Measurements from ENCODE around the gene LRP10. TPM values are rescaled to one million over a fixed set of nuclear protein-coding genes. Genes with fewer than 3 reads are reported as not detected.

LRP10 gene
- polyA plus RNA-seq, 1 experiment = 87.8 TPM

DNA sequence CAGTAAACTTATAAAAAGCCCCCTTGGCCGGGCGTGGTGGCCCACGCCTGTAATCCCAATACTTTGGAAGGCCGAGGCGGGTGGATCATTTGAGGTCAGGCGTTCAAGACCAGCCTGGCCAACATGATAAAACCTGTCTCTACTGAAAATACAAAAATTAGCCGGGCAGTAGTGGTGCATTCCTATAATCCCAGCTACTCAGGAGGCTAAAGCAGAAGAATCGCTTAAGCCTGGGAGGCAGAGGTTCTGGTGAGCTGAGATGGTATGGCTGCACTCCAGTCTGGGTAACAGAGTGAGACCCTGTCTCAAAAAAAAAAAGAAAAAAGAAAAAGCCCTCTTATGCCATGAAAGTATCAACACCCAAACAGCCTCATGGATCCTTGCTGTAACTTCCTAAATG is 54.0 kb downstream of the LRP10 start:
- ChIA-PET CTCF (no interaction called here), POLR2A (no interaction called here)
- DNase-seq (ENCODE audit: low read depth, low spot score) = no peak
- H3K27me3 ChIP-seq (ENCODE audit: control insufficient read depth, insufficient read depth, low read length) = no peaks in the 10 kb centered on the region
- TF ChIP-seq CTCF (IDR thresholded peaks at IDR 0.05; ENCODE audit: low read depth, low read length) = no peak
- no peak overlapping the region for H3K4me3 ChIP-seq (ENCODE audit: low read depth, low read length)
- H3K9me3 ChIP-seq (ENCODE audit: control insufficient read depth, insufficient read depth, low read length) = no peaks in the 10 kb centered on the region; the same call in 1 of the 2 replicates
- H3K27ac ChIP-seq (ENCODE audit: low read depth, low read length) = no peak overlapping the region

- no peak for TF ChIP-seq CTCF (IDR thresholded peaks at IDR 0.05; ENCODE audit: low read depth, low read length)
- DNase-seq (ENCODE audit: low read depth, low spot score) = no peak
- no peak overlapping the region for H3K4me3 ChIP-seq (ENCODE audit: low read depth, low read length)
- no peaks in the 10 kb centered on the region for H3K27me3 ChIP-seq (ENCODE audit: control insufficient read depth, insufficient read depth, low read length)
- peak overlapping the region; percentile 34 for H3K27ac ChIP-seq (ENCODE audit: low read depth, low read length)
- H3K9me3 ChIP-seq (ENCODE audit: control insufficient read depth, insufficient read depth, low read length) = no peaks in the 10 kb centered on the region; the same call in 1 of the 2 replicates
- ChIA-PET CTCF (interaction anchor here (1.7 kb wide), 1 partner anchor 103 kb away, joined by 4 read pairs; no protein-coding TSS in a partner anchor), POLR2A (no interaction called here)
Observed at GRCh38 chr14:22926316-22926715, 54.8 kb downstream of the LRP10 start.

- DNase-seq (ENCODE audit: low read depth, low spot score) = no peak
- TF ChIP-seq CTCF (IDR thresholded peaks at IDR 0.05; ENCODE audit: low read depth, low read length) = no peak
- Histone ChIP-seq H3K27ac (ENCODE audit: low read depth, low read length) (peak overlapping the region; percentile 68), H3K9me3 (ENCODE audit: control insufficient read depth, insufficient read depth, low read length) (no peaks in the 10 kb centered on the region; the same call in 1 of the 2 replicates), H3K4me3 (ENCODE audit: low read depth, low read length) (peak overlapping the region; percentile 100), H3K27me3 (ENCODE audit: control insufficient read depth, insufficient read depth, low read length) (no peaks in the 10 kb centered on the region)
- POLR2A ChIA-PET = interaction anchor here (0.6 to 2.0 kb wide), 9 partner anchors 10 to 129 kb away, joined by 3 to 12 read pairs (median 4); partner anchors contain the start of genes AJUBA, CDH24 and RBM23
- CTCF ChIA-PET = interaction anchor here (1.0 to 3.1 kb wide), 14 partner anchors 10 to 372 kb away, joined by 3 to 36 read pairs (median 8); partner anchors contain the start of genes AJUBA, CDH24, DAD1 and RBM23
Observed at GRCh38 chr14:22928237-22929103, 56.9 kb downstream of the LRP10 start.

- no peak for TF ChIP-seq CTCF (IDR thresholded peaks at IDR 0.05; ENCODE audit: low read depth, low read length)
- Histone ChIP-seq H3K27me3 (ENCODE audit: control insufficient read depth, insufficient read depth, low read length) (no peaks in the 10 kb centered on the region), H3K27ac (ENCODE audit: low read depth, low read length) (peak within 1 kb of the TSS; percentile 71), H3K9me3 (ENCODE audit: control insufficient read depth, insufficient read depth, low read length) (no peaks in the 10 kb centered on the region; the same call in 1 of the 2 replicates), H3K4me3 (ENCODE audit: low read depth, low read length) (peak within 1 kb of the TSS; percentile 100)
- CTCF ChIA-PET = interaction anchor here (0.6 to 3.1 kb wide), 37 partner anchors 9 to 1668 kb away, joined by 3 to 36 read pairs (median 6); partner anchors contain the start of genes AJUBA, CDH24, DAD1 and HAUS4
- POLR2A ChIA-PET = interaction anchor here (0.6 to 2.0 kb wide), 16 partner anchors 9 to 166 kb away, joined by 3 to 12 read pairs (median 4); partner anchors contain the start of genes ACIN1, AJUBA, C14orf119 and CDH24
- DNase-seq (ENCODE audit: low read depth, low spot score) = peak; percentile 99
Observed at GRCh38 chr14:22929104-22929960, 57.8 kb downstream of the LRP10 start, which contains the start of gene PRMT5. Gene PRMT5, minus strand, starts transcription at chr14:22929376. Its CDS starts 15 bp downstream, at chr14:22929361.
